Naive thymus-derived CD8-positive, alpha-beta T cell (primary cell): Measurements from ENCODE around the gene MYO1A. TPM values are rescaled to one million over a fixed set of nuclear protein-coding genes. Genes with fewer than 3 reads are reported as not detected.
A peak's percentile ranks its signal among the peaks of the same experiment; 100 is the strongest.
"Not testable (repeated sequence)": the region's sequence is repeated elsewhere in the genome, so short reads cannot be mapped to it uniquely, and the experiment has no call there.

ENCODE experiments used
- ATAC-seq, 2 donors: fragments of 150-1000 bp; cut with Tn5 transposase in 1 of 2; sonication (Bioruptor Pico), chemical (Tn5 transposase) in 1 of 2; 1 replicate in 1 of 2; 2 replicates in 1 of 2; pipeline ENCODE4 v1.10.0; 2021; ENCODE audit warnings: mild to moderate bottlenecking in 2 of 2, moderate library complexity in 2 of 2
- POLR2A ChIA-PET: fragments of 350-600 bp; sonication (Branson Sonifier 250); formaldehyde crosslinking; loops from one replicate; lab custom pipeline; 2021; ENCODE audit warnings: antibody characterized with exemption; lab: Charles Lee
- DNase-seq, 10 donors: peaks; one replicate each; pipeline versions ENCODE4 v3.0.0 to v3.0.0-alpha.2; 2020 to 2022
- H3K27ac Mint-ChIP-seq, 10 donors: one replicate each; pipeline ENCODE4 v1.8.0; 2020 to 2022; ENCODE audit warnings: mild to moderate bottlenecking in 10 of 10, mixed read lengths in 10 of 10, moderate library complexity in 4 of 10, inconsistent platforms in 1 of 10
- H3K27me3 Mint-ChIP-seq, 5 donors: one replicate each; pipeline ENCODE4 v1.8.0; 2021 to 2022; ENCODE audit warnings: mixed read lengths in 5 of 5
- H3K36me3 Mint-ChIP-seq, 3 donors: one replicate each; pipeline ENCODE4 v1.8.0; 2020 to 2022; ENCODE audit warnings: mixed read lengths in 3 of 3, mild to moderate bottlenecking in 2 of 3, inconsistent platforms in 1 of 3
- H3K4me1 Mint-ChIP-seq, 4 donors: one replicate each; pipeline ENCODE4 v1.8.0; 2021 to 2022; ENCODE audit warnings: mixed read lengths in 4 of 4
- H3K4me3 Mint-ChIP-seq, 10 donors: one replicate each; pipeline ENCODE4 v1.8.0; 2020 to 2022; ENCODE audit warnings: mild to moderate bottlenecking in 10 of 10, mixed read lengths in 10 of 10, moderate library complexity in 6 of 10, inconsistent platforms in 1 of 10
- H3K9me3 Mint-ChIP-seq, 9 donors: one replicate each; pipeline ENCODE4 v1.8.0; 2020 to 2022; ENCODE audit warnings: mixed read lengths in 9 of 9, mild to moderate bottlenecking in 3 of 9, inconsistent platforms in 1 of 9, moderate library complexity in 1 of 9
- polyA plus RNA-seq, 3 donors: library from polyadenylated mRNA; unstranded; fragments of 300-500 nt; fragmentation: Illumina TruSeq; gene quantifications; one replicate each; pipeline ENCODE4 v1.2.3, GENCODE V29; 2021
- total RNA-seq, 8 experiments: library from RNA in 2 of 8; stranded (reverse) in 2 of 8; gene quantifications; one replicate each; pipeline ENCODE4 v1.2.3 and lab custom pipeline; 2021 to 2026

MYO1A gene
- total and polyA plus RNA-seq, 5 experiments from 2014 or later = 0.05 to 1.1 (median 0.39) TPM; not detected in 2

GRCh38 chr12:56987011-56987410, 62.9 kb downstream of the MYO1A start:
- Mint-ChIP-seq H3K9me3 (no peaks in the 10 kb centered on the region), H3K27ac (peak overlapping the region in 2 of 10 donors; percentile 34 to 76), H3K27me3 (peaks cover 0 to 1% (median 0%) of the 10 kb centered on the region in 5 donors), H3K4me3 (peak overlapping the region in 6 of 10 donors; percentile 41 to 73 (median 48)), H3K36me3 (no peaks in the 10 kb centered on the region), H3K4me1 (peaks cover 8 to 16% (median 15%) of the 10 kb centered on the region in 4 donors)
- ATAC-seq (no peak), DNase-seq (no peak)
- POLR2A ChIA-PET = no interaction called here

- H3K9me3 Mint-ChIP-seq, H3K36me3 Mint-ChIP-seq, H3K4me1 Mint-ChIP-seq, H3K27me3 Mint-ChIP-seq, DNase-seq, ATAC-seq, H3K4me3 Mint-ChIP-seq, POLR2A ChIA-PET: not testable (repeated sequence)
- peak overlapping the region in 3 of 10 donors; percentile 42 to 66 (median 43) for H3K27ac Mint-ChIP-seq
These were observed 64.2 kb downstream of the MYO1A start for GRCh38 chr12:56985714-56986113.

GRCh38 chr12:56983386-56983785, 66.5 kb downstream of the MYO1A start:
- ATAC-seq (no peak), DNase-seq (no peak)
- Mint-ChIP-seq H3K4me3 (no peak overlapping the region), H3K4me1 (peaks cover 3 to 9% (median 6%) of the 10 kb centered on the region in 4 donors), H3K9me3 (no peaks in the 10 kb centered on the region), H3K27ac (no peak overlapping the region), H3K27me3 (peaks cover 0 to 1% (median 0%) of the 10 kb centered on the region in 5 donors), H3K36me3 (peaks cover 0 to 7% (median 0%) of the 10 kb centered on the region in 3 donors)
- POLR2A ChIA-PET = no interaction called here

- H3K9me3 Mint-ChIP-seq, H3K27me3 Mint-ChIP-seq, H3K4me3 Mint-ChIP-seq, H3K36me3 Mint-ChIP-seq, DNase-seq, ATAC-seq, H3K4me1 Mint-ChIP-seq, POLR2A ChIA-PET: not testable (repeated sequence)
- H3K27ac Mint-ChIP-seq = peak overlapping the region in 1 of 10 donors; percentile 16
These were observed 67.2 kb downstream of the MYO1A start for GRCh38 chr12:56982578-56983236.

GRCh38 chr12:56980941-56981530, 68.9 kb downstream of the MYO1A start:
- no peak overlapping the region for H3K4me3 Mint-ChIP-seq
- H3K4me1 Mint-ChIP-seq = no peaks in the 10 kb centered on the region
- DNase-seq (no peak), ATAC-seq (no peak)
- H3K36me3 Mint-ChIP-seq = peaks cover 0 to 7% (median 0%) of the 10 kb centered on the region in 3 donors
- POLR2A ChIA-PET = no interaction called here
- peaks cover 0 to 2% (median 0%) of the 10 kb centered on the region in 9 donors for H3K9me3 Mint-ChIP-seq
- peaks cover 0 to 1% (median 0%) of the 10 kb centered on the region in 5 donors for H3K27me3 Mint-ChIP-seq
- H3K27ac Mint-ChIP-seq = peak overlapping the region in 2 of 10 donors; percentile 3 to 34

GRCh38 chr12:56980268-56980667, 69.7 kb downstream of the MYO1A start:
- POLR2A ChIA-PET = no interaction called here
- no peak overlapping the region for H3K4me3 Mint-ChIP-seq
- DNase-seq (no peak), ATAC-seq (no peak)
- H3K9me3 Mint-ChIP-seq = peaks cover 0 to 2% (median 0%) of the 10 kb centered on the region in 9 donors
- H3K27ac Mint-ChIP-seq = peak overlapping the region in 1 of 10 donors; percentile 34
- peaks cover 0 to 1% (median 0%) of the 10 kb centered on the region in 5 donors for H3K27me3 Mint-ChIP-seq
- no peaks in the 10 kb centered on the region for H3K4me1 Mint-ChIP-seq
- H3K36me3 Mint-ChIP-seq = peaks cover 0 to 7% (median 0%) of the 10 kb centered on the region in 3 donors

GRCh38 chr12:56979628-56980027, 70.3 kb downstream of the MYO1A start:
- H3K4me3 Mint-ChIP-seq = no peak overlapping the region
- no peak for DNase-seq
- peaks cover 0 to 1% (median 0%) of the 10 kb centered on the region in 5 donors for H3K27me3 Mint-ChIP-seq
- ATAC-seq = no peak
- H3K4me1 Mint-ChIP-seq = no peaks in the 10 kb centered on the region
- peaks cover 0 to 2% (median 0%) of the 10 kb centered on the region in 9 donors for H3K9me3 Mint-ChIP-seq
- no peak overlapping the region for H3K27ac Mint-ChIP-seq
- H3K36me3 Mint-ChIP-seq = peaks cover 0 to 7% (median 0%) of the 10 kb centered on the region in 3 donors
- POLR2A ChIA-PET = no interaction called here

Other genes starting within 250 kb of the MYO1A start
- gene SDR9C7, start 115.7 kb downstream of the MYO1A start, total RNA-seq = not detected
- not detected for gene SDR9C7, start 115.7 kb downstream of the MYO1A start, polyA plus RNA-seq
- 1 to 10 TPM; 1.6 to 1.7 TPM for gene RDH16, start 92.5 kb downstream of the MYO1A start, total RNA-seq
- under 1 TPM in 1 of 3 donors, not detected in 2; 0.08 TPM for gene RDH16, start 92.5 kb downstream of the MYO1A start, polyA plus RNA-seq
- gene ZBTB39, start 43.6 kb downstream of the MYO1A start, total RNA-seq = 10 to 100 TPM; 10.6 to 11.2 TPM
- gene ZBTB39, start 43.6 kb downstream of the MYO1A start, polyA plus RNA-seq = 1 to 10 TPM; 1.7 to 2.8 (median 1.9) TPM
- not detected for gene TAC3, start 33.6 kb downstream of the MYO1A start, total RNA-seq
- not detected for gene TAC3, start 33.6 kb downstream of the MYO1A start, polyA plus RNA-seq
- gene NEMP1, start 28.7 kb upstream of the MYO1A start, total RNA-seq = 10 to 100 TPM; 27.8 to 29.5 TPM
- 1 to 10 TPM; 2.6 to 5.5 (median 4.1) TPM for gene NEMP1, start 28.7 kb upstream of the MYO1A start, polyA plus RNA-seq
- gene NAB2, start 39.0 kb upstream of the MYO1A start, total RNA-seq = 10 to 100 TPM; 16.0 to 19.2 TPM
- gene NAB2, start 39.0 kb upstream of the MYO1A start, polyA plus RNA-seq = 1 to 10 TPM; 1.2 to 4.0 (median 1.3) TPM
- 100 to 1,000 TPM; 298 to 316 TPM for gene STAT6, start 61.2 kb upstream of the MYO1A start, total RNA-seq
- gene STAT6, start 61.2 kb upstream of the MYO1A start, polyA plus RNA-seq = 10 to 100 TPM; 80.2 to 97.1 (median 80.5) TPM
- 1 to 10 TPM; 4.9 to 6.0 TPM for gene LRP1, start 78.4 kb upstream of the MYO1A start, total RNA-seq
- under 1 TPM in 2 of 3 donors, not detected in 1; 0.51 to 0.52 TPM for gene LRP1, start 78.4 kb upstream of the MYO1A start, polyA plus RNA-seq
- gene LRP1-AS, start 97.5 kb upstream of the MYO1A start, total RNA-seq = not detected
- not detected for gene LRP1-AS, start 97.5 kb upstream of the MYO1A start, polyA plus RNA-seq
- under 1 TPM; 0.41 to 0.55 TPM for gene NXPH4, start 166.7 kb upstream of the MYO1A start, total RNA-seq
- gene NXPH4, start 166.7 kb upstream of the MYO1A start, polyA plus RNA-seq = not detected
- gene SHMT2, start 179.6 kb upstream of the MYO1A start, total RNA-seq = 10 to 100 TPM; 45.2 to 45.3 TPM
- 10 to 100 TPM; 27.3 to 31.2 (median 28.8) TPM for gene SHMT2, start 179.6 kb upstream of the MYO1A start, polyA plus RNA-seq
- gene STAC3, start 201.1 kb upstream of the MYO1A start, total RNA-seq = 1 to 10 TPM; 2.5 to 2.6 TPM
- not detected for gene STAC3, start 201.1 kb upstream of the MYO1A start, polyA plus RNA-seq